ENCODE results near the gene JMJD4.

- no peak for TF ChIP-seq CTCF (IDR thresholded peaks at IDR 0.05; ENCODE audit: borderline replicate concordance, extremely low read depth, low read length, poor library complexity, severe bottlenecking)
- no peak for TF ChIP-seq EZH2 (IDR thresholded peaks at IDR 0.05; ENCODE audit: borderline replicate concordance, low read depth, low read length, severe bottlenecking)
Measured at GRCh38 chr1:227769047-227769935, 34.2 kb upstream of the JMJD4 start.

All from DND-41 (cell line).